Stimulated activated CD4-positive, alpha-beta T cell treated with anti-CD3 and anti-CD28 coated beads, Interleukin-4, amount 100 ng/mL, for 24 hours (primary cell): ENCODE data around the gene DDC.
A peak's percentile ranks its signal among the peaks of the same experiment; 100 is the strongest.

Source experiments
- DNase-seq: peaks from one replicate; pipeline ENCODE4 v3.0.0-alpha.2; 2020

The DDC gene

DNA sequence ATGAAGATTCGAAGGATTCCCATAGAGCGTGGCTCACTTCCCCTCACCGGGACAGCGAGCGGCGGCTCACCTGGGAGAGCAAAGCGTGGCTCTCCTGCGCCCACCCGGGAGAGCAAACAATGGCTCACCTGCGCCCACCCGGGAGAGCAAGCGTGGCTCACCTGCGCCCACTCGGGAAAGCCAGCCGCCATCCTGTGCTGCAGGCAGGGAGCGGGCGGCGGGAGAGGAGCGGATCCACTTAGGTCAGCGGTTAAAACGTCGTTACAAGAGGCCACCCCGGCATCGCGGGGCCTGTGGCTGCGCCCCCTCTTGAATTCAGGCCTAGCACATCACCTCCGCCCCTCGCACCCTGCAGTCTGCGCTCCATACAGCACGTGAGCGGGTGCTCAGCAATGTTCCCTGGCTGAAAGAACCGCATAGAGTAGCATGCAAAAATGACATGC is 114.6 kb downstream of the DDC start:
- DNase-seq, result peak; percentile 19

DNA sequence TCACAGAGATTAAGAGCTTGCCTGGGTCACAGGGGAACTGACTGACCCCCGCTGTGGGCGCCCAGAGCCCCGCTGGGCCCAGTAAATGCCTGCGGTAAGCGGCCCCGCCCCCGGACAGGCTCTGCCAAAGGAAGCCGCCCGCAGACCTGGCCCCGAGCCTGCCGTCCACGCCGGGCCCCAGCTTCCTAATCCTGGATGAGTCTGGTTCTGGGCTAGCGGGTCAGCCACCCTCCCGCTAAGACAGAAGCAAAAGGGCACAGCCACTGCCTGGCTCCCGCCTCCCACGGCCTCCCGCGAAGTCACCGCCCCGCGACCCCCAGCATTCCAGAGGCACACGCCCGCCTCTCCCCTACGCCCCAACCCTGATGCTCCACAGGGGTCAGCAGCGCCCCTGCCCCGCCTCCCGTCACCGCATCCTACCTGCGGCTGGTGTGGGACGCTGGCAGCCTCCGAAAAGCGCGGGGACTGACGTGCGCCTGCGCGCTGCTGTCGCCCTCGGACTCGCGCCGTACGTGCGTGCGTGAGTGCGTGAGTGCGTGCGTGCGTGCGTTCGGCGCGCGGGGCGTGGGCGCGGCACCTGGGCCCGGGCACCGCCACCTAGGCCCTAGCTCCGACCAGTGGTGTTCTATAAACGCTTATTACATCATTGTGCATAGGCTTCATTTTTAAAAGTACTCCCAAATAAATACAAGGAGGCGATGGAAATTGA is 115.2 kb downstream of the DDC start, which contains the start of gene FIGNL1:
TSS of gene FIGNL1 (minus strand) at position 470 of the 709 bp plus-strand sequence. CDS start 3,063 bp downstream, outside the sequence.
- peak; percentile 86 for DNase-seq

DNA sequence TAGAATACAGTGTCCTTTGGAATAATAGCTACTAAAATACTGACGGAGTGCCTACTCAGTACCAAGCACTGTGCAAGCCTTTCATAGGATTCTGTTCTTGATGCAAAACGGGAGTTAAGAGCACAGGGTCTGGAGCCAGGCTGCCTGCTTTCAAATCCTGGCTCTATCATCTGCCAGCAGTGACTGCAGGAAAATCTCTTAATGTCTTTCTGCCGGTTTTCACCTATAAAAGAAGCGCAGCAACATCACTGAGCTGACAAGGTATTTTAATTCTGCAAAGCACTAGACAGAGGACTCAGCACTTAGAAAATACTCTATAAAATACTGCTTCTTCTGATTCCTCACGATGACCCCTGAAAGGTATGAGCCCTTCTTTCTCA is 115.7 kb downstream of the DDC start:
- no peak for DNase-seq

DNA sequence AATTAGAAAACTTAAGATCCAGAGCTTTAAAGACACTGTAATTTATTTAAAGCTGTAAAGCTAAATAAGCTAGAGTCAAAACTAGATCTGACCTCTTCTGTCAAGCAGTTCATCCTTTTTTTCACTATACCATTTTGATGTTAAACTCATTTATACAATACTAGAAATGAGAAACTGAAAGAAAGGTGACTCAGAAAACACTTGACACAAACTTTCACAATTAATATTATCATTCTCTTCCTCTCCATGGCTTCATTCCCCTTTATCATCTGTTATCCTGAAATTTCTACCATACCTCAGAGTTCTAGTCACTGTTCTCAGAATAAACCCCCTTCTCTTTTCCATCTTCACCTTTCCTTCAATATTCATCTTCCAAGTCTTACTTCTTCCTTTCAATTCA is 116.4 kb downstream of the DDC start:
- DNase-seq, result no peak

DNA sequence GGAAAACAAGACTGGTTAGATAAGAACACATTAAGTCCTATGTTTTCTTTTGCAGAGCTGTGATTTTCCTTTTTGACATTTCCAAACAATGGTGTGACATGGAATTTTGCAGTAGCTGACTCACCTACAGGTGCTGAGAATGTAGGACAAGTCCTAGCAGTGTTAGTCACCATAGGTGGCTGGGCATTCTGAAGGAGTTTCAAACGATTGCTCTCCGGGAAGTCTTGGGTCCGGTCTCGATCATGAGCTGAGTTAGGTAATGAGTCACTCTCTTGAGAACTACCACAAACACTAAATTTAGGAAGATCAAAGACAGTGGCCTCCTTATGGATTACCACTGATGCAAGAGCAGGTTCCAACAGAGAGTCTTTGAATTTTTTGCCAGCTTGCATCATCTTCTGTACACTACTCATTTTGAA is 118.7 kb downstream of the DDC start:
- peak; percentile 18 for DNase-seq

DNA sequence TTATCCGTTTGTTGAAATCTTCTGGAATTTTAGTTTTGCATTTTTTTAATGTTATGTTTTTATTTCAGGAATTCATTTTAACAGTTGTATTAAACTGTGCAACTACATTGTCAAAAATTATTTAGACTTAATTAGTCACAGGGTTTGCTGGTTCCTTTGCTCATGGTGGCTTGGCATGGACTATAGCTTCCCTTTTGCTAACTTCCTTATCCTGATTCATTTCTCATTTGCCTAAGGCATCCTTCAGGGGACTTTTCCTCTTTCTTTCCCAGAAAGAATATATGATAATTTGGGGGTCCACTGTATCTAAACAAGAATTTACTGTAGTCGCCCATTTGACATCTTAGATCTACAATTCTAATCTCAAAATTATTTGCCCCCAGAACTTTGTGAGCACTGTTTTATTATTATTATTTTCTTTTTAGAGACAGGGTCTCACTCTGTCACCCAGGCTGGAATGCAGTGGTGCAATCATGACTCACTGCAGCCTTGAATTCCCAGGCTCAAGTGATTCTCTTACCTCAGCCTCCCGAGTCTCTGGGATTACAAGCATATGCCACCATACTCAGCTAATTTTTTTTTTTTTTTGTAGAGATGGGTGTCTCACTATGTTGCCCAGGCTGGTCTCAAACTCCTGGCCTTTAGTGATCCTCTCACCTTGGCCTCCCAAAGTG is 128.9 kb downstream of the DDC start:
- no peak for DNase-seq

DNA sequence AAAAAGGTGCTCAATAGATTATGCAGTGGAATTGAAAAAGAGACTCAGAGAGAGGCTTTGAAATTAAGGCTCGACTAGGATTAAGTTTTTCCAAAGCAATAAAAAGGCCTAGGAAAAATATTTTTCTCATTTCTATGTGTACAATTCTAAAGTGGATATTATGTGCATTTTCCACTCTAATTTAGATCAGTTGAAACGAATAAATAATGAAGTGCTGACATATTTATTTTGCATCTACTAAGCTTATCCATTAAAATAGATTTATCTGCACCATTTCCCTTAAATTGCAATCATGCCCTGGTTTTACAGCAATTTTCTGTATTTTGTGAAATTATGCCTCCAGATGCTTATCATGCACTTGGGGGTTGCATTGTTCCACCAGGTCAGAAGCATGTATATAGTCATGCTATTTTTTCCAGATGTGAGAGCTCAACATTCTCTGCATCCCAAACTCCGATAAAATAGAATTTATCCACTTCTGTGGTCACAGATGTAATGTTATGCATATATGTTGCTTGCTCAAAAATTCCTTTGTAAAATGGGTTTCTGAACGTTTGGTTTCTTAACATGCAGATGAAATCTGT is 133.4 kb downstream of the DDC start:
- DNase-seq, result no peak

DNA sequence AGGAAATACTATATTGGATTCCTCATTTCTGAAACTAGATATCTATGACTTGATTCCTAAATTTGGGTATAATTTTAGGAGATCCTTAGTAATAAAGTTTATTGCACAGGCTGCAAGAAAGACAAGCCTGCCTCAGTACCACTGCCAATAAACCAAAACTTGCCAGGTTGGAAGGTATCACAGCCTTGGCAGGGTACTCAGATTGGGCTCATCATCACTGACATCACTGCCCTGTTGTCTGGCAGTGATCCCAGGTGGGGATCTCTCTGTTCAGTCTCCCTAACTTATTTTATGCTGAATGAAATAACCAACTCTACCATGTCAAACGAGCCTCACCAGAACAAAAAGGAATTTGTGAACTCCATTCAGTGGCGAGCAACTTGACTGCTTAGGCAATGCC is 133.9 kb downstream of the DDC start:
- DNase-seq, result no peak

DNA sequence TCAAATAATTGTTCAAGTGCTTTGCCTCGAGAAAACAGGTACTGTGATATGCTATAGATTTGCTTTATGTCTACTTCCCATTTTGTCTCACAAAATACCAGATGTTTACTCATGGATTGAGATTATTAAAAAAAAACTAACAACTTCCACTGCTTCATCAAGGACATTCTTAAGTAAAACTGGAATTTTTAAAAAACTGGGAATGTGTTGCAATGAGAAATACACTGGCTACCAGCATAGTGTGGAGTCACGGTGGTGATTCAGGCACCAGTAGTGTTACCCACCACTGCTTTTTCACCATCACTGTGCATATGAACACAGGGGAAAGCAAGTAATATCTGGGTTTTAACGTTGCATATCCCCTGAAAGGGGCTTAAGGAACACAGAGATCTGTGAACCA is 136.3 kb downstream of the DDC start:
- no peak for DNase-seq

DNA sequence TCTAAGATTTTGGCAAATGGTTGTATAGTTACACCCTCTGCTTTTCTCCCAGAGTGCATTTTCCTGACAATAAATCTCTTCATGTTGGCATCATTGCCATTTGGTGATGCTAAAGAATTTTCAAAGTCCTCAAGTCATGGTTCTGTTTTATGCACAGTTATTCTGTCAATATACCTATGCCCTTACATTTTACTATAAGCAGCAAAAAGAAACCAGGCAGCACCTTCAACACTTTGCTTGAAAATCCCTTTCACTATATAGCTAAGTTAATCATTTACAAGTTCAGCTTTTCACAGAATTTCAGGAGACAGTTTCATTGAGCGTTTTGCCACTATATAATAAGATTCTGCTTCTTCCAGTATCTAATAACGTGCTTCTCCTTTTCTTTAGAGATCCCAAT is 137.7 kb downstream of the DDC start:
- no peak for DNase-seq

DNA sequence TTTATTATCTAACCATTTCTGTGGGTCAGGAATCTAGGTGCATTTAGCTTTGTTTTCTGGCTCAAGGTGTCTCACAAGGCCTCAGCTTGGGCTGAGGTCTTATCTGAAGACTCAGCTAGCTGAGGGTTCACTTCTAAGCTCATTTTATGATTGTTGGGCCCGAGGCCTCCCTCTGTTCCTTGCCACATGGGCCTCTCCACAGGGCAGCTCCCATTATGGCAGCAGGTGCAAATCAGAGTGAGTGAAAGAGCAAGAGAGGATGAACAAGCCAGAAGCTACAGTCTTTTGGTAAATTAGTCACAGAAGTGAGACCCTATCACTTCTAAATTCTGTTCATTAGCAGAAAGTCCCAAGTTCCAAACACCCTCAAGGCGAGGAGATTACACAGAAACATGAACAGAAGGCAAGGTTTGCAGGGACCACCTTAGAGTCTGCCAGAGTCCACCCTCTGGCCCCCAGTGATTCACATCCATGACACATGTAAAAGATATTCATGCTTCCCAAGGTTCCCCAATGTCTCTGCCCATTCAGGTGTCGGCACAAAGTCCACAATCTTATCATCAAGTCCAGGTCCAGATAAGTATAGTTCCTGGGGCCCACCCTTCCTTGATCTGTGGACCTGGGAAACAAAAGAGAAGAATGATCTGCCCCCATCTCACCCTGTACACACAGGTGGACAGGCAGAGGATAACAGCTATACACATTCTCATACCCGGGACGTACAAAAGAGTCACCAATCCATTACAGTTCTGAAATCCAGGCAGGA is 138.7 kb downstream of the DDC start:
- DNase-seq, result no peak

DNA sequence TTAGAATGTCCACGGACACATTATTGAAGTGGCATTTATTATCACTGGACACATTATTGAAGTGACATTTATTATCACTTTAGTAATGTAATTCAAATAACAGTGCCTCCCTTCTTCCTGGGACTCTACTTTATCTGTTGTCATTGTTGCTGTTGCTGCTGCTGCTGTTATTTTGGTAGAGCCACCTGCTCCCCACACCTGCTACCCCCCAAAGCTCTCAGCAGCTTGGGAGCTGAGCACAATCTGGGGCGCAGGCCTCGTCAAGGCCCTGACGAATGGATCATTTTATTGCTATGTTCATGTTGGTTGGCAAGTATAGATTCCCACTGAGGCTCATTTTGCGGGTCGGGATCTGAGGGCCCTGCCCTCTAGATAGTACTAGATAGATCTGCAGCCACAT is 139.9 kb downstream of the DDC start:
- no peak for DNase-seq

DNA sequence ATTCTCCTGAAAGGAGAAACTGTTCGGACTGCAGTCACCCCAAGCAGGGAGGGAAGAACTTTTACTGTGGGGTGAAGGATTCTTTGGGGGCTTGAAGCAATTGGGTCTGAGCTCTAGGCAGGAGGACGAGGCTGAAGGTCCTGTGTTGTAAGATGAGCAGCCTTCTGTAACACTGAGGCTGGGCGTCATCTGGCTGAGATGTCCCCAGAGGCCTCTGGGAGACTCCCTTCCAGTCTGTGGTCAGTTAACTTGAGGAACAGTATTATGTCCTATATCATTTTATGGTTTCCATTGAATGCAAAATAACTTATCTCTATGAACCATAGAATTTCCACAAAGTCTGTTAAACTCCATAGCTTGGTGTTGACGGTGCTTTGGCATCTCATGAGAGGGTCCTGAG is 141.3 kb downstream of the DDC start:
- DNase-seq, result no peak

DNA sequence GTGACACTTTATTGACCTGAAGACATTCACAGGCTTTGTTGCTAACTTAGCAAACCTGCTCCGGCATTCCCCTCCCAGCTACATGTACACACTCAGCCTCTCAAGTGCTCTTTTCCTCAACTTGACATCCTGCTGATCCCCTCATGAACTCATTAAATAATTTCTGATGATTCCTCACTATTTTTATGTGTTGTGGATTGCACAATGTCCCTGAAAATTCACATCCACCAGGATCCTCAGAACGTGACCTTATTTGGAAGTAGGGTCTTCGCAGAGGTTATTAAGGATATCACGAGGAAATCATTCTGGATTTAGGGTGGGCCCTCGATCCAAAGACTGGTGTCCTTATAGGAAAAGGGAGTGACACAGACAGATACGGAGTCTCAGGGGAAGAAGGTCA is 142.3 kb downstream of the DDC start:
- no peak for DNase-seq

DNA sequence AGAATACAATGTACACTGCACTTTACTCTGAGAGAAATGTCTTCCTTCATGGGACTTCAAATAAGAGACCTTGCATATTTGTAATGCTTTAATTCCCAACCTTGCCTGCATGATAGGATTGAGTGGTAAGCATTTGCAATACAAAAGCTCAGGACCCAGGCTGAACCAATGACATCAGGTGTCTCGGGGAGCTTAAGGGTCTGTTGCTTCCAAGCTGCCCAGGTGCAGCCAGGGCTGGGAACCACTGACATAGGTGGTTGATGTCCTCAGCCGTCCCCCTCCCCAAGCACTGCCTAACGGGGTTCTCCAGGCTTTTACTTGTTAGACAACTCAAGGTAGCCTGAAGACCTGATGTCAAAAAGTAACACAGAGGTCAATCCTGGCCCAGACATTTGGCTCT is 144.2 kb downstream of the DDC start:
- DNase-seq, result no peak

DNA sequence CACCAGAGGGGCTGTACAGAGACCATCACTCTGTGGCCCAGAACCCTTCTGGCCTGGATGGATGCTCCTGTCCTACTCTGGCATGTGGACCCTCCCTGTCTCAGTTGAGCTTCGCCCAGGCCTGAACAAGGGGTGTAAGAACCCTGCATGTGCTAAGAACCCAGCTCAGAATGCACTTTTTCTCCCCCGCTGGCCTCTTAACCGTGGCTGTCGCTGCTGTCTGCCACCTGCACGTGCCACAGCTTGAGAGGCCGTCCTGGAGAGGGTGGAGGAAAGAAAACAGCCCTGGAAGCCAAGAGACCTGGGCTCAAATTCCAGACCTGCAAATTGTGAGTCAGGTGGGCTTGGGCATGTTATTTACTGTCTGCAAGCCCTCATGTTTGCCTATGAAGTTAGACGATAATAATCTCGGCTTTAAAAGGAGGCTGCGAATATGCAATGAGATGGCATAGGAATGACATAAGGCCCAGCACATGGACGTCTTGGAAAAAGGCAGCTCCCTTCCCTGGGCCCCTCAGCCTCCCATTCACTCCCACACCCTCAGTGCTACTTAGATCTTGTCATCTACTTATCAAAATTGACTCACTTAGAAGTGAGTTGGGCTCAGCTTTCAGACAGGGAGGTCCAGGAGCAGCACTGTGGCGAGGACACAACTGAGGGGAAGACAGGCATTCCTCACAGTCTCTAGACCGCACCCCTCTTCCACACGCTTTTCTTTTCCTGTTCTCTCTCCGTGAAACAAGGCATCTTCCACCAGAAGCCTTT is 146.5 kb downstream of the DDC start:
- DNase-seq, result no peak

DNA sequence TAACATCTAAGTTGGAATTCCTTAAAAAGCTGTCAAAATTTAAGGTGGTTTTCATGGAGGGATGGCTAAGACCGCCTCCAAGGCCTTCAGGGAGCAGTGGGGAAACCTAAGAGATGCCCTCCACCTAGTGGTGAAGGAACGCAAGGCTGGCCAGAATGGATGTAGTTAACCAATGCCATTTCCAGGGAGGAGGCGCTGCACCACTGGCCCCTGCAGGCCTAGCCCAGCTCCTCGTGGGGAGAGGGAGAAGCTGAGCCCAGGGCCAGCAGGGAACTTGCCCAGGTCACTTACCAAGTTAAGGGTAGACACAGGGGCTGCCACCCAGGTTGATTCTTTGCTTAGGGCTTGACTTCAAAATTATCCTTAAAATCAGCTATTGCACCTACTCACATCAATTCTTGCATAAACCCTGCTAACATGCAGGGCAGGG is 147.1 kb downstream of the DDC start:
- DNase-seq, result peak; percentile 82

DNA sequence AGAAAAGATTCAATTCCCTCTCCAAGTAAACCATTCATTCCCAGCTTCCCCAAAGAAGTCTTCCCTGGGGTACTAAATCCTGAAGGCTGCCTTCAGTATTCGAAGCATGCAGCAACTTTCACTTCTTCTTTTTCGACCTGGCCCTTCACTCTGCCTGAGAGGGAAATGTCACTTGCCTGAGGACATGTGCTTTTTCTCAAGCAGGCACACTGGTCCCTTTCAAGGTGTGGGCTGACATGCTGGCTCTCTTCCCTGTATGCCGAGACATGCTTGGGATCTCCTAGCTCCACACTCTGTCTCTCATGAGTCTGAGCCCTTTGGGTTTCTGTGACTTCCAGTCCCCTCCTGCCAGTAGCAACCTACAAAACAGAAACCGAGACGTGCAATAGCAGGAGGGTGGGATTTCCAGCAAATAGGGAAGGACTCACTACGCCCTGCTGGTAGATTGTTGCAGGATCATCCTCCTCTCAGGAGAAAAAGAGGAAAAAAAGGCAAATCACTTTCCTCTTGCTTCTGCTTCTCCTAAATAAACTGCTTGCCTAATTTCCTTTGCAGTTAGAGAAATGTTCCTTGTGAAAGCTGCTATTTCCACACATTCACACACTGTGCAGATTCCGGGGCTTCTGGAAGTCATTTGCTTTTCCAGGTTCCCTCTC is 148.6 kb downstream of the DDC start:
- DNase-seq, result no peak

DNA sequence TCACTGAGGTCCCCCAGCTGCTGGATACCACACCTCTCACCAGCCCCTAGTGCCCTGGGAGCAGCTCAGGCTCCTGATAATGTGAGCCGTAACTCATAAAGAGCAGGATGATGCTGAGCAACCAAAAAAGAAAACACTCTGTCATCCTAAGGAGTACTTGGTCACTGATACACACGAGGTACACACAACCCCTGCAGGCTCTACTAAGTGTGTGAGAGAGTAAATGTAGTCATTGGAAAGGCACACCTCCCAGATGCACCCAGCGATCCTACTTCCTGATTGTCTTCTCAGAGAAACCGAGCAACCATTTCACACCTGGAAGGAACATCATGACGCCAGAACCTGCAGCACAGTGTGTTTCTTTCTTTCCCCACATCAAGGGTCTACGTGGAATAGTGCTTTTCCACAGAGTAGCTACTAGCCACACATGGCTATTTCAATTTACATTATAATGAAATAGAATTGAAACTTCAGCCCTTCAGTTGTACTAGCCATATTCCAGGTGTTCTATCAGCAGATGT is 149.3 kb downstream of the DDC start:
- no peak for DNase-seq

DNA sequence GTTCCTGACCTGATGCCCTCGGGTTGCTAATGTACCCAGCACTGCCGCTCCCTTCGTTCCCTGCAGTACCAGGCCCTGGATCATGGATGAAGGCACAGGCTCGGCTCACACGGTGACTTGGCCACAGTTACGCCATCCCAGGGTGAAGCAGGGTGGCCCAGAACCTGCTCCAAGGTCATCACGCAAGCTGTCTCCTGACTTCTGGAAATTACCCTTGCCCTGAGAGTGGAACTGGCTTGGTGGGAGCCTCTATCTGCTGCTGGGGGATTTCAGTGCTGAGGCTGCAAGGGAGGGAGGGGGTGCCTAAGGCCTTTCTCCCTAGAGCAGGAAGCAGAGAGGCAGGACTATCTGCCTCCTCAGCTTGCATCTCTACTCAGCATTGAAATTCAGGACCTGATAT is 151.6 kb downstream of the DDC start:
- no peak for DNase-seq

DNA sequence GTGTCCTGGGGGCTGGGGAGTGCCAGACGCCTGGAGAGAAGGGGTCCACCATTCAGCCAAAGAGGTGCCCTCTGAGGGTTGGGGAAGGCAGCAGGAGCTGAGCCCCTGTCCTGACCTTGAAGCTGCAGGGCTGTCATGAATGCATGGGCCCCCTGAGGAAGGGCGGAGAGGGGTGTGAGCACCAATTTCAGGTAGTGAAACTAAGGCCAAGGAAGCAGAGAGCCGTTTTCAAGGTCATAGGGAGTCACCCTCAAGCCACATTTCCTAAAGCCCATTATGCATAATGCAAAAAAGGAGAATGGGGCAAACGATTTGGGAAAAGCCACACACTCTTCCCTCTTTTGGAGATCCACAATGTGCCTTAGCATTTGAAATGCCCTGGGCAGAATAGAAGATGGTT is 152.2 kb downstream of the DDC start:
- no peak for DNase-seq

DNA sequence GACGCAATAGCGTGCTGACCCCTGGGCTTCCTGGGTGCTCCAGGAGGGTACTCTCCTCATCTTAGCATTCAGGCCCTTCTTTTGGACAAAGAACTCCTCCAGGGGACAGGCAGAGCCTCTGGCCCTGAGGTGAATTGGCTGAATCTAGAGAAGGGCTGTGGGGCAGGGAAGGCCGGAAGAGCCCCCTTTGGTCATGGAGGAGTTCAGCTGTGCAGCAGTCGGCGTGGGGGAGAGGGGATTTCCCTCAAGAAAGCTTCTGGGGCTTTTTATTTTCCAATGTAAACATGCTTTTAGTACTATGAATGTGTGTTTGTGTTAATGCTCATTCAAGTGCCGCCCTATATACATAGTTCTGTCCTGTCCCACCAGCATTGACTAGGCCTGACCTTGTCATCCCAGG is 153.9 kb downstream of the DDC start:
- DNase-seq, result no peak
